GM21619 (cell line): ENCODE results near the gene SIRPG.
"Not testable (repeated sequence)": the region's sequence is repeated elsewhere in the genome, so short reads cannot be mapped to it uniquely, and the experiment has no call there.

ENCODE experiments used
- ATAC-seq: cut with Tn5 transposase; IDR thresholded peaks from one replicate; pipeline ENCODE4 v1.9.1; 2021; ENCODE audit not compliant: unreplicated experiment

SIRPG gene

GRCh38 chr20:1657556-1658334, at the start of gene SIRPG:
TSS of gene SIRPG (minus strand) at chr20:1657779. CDS start at chr20:1657714, 65 bp downstream.
- no peak for ATAC-seq

- ATAC-seq: not testable (repeated sequence)
Measured at GRCh38 chr20:1706887-1707286, 49.3 kb upstream of the SIRPG start.

DNA sequence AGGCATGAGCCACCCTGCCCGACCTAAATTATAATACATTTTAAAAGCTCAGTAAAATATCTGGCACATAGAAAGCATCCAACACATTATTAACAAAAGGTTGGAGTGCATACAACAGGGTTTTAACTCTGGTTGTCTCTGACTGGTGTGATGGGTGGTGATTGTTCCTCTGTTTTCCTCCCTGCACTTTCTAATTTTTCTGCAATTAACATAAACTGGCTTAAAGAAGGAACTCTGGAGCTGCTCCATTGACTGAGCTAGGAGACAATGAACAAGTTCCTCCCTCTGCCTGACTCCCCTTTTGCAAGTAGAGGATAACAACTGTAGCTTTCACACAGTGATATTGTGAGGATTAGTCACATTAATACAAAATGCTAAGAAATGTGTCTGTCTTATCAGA, 48.5 kb upstream of the SIRPG start:
- no peak for ATAC-seq

DNA sequence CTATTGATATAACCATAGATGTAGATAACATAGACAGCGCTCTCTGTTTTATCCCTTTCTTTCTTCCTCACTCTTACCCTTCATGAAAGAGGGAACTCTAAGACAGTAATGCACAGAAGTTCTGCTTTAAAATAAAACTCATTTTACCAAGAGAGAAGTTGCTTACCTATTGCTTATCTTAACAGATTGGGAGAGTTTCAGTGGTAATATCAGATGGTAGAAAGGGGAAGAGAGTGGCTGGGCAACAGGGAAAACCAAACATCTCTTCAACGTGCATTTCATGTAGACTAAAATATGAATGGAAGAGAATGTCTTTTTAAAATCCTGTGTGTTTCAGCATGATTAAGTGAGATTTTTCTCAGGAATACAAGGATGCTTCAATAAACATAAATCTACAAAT, 45.3 kb upstream of the SIRPG start:
- ATAC-seq: no peak

DNA sequence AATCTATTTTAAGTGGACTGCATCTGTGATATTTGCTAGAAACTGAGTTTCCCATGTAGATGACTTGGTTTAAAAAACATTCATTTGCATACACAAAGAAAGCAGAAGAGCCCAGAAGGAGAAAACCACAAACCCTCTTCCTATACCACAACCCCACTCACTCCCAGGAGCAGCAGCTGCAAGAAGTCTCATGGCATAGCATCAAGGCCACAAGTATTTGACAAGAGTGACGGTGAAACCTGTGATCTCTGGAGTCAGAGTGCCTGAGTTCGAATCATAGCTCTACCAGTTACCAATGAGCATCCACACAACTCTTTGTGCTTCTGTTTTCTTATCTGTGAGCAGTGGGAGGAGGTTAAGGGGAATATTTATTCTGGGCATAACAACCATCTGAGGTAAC, 44.7 kb upstream of the SIRPG start:
- ATAC-seq: no peak

- ATAC-seq: no peak
Measured at GRCh38 chr20:1700990-1701389, 43.4 kb upstream of the SIRPG start.

DNA sequence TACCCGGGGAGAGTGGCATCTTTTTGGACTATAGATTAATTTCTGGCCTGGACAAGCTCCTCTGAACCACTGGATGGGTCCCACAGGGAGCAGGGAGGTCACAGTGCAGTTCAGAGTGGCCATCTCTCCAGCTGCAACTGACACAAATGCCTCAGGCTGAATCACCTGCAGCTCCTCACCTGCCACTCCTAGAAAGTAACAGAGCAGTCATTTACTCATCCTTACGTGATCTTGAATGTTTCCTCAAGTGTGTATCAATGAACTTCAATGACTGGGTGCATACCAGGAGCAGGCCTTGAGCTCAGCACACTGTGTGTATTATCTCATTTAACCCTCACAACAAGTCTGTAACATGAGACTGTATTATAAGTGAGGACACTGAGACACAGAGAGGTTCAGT, 40.0 kb upstream of the SIRPG start:
- ATAC-seq: no peak

- no peak for ATAC-seq
Measured at GRCh38 chr20:1696521-1697209, 39.1 kb upstream of the SIRPG start.

GRCh38 chr20:1694672-1695071, 37.1 kb upstream of the SIRPG start:
- ATAC-seq: no peak

DNA sequence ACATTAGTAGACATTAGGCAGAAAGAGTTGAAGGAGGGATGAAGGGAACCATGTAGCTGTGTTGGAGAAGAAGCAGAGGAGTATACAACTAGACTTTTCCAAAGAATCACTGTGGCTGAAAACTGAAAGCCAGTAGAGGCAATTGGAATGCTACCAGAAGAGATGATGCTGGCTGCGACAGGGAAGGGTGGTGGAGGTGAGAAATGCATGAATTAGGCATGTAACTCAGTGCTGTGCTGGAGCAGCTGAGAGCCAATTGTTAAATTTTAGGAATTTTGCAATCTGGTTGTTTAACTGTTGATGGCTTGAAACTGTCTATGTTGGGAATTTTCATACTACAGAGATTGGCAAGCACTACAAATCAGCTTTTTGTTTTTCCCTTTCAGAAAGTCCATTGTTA, 35.8 kb upstream of the SIRPG start:
- no peak for ATAC-seq

DNA sequence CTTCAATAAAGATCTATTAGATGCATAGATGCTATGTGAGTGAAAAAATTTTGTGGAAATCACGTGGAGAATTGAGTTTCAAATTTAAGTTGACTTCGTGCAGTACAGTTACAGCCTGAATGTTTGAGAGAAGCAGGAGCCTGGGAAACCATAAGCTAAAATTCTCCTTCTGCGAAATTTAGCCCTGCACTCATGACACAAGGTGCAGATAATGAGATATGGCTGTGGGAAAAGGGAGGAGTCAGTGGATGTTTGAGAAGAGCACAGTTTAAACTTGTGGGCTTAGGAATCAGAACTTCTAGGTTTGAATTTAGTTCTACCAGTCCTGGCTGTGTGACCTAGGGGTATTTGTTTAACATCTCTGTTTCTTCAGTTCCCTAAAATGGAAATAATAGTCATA, 32.1 kb upstream of the SIRPG start:
- no peak for ATAC-seq

DNA sequence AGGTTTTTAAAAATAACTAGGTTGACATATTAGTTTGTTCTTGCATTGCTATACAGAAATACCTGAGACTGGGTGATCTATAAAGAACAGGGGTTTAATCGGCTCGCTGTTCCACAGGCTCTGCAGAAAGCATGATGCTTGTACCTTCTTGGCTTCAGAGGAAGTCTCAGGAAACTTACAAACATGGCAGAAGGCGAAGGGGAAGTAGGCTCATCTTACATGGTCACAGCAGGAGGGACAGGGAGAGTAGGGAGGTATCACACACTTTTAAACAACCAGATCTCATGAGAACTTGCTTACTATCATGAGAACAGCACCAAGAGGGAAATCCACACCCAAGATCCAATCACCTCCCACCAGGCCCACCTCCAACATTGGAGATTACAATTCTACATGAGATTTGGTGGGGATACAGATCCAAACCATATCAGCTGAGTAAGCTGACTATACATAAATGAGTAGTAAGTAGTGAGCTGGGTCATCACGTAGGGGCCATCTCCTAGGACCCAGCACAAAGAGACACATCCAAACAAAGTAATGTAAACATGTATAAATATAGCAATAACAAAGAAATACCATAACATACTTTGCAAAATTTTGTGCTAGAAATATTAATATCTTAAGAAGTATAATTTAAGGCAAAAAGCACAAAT, 31.4 kb upstream of the SIRPG start:
- ATAC-seq: no peak

GRCh38 chr20:1687053-1687452, 29.5 kb upstream of the SIRPG start:
- no peak for ATAC-seq

GRCh38 chr20:1686151-1686748, 28.7 kb upstream of the SIRPG start:
- ATAC-seq: no peak

- no peak for ATAC-seq
Measured at GRCh38 chr20:1685304-1686052, 27.9 kb upstream of the SIRPG start.

GRCh38 chr20:1684872-1685271, 27.3 kb upstream of the SIRPG start:
- no peak for ATAC-seq

- ATAC-seq: no peak
Measured at GRCh38 chr20:1676650-1677049, 19.1 kb upstream of the SIRPG start.

DNA sequence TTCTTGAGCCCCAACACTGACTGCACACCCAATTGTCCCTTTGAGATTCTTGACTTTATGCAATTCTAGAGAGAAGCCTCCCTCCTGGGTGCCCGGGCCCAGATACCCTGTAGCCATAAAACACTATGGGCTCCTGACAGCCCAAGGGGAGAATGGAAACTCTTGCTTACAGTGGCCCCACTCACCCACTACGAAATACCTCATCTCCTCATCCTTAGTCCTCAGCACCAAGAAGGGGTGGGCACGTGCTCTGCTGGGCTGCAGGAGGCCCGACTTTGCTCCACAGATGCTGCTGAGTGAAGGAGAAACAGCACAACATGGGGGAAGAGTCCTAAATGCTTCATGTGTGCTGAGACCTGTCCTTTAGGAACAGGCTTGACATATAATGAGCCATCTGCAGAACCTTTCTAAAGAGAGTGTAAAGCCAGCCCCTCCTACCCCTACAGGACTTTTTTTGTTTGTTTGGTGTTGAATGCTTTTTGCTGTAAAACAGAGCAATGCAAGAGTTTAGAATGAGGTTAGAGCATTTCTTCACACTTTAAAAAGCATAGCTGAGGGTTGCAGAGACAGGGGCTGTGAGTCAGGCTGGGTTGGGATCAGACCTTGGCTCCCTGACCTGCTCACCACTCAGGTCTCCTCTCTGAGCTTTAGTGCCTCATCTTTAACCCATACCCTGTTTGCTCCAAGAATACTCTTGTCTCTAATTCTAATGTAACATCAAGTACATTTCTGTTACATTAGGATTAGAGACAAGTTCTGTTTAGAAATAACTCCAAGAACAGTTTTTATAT, 17.6 kb upstream of the SIRPG start:
- ATAC-seq: no peak

DNA sequence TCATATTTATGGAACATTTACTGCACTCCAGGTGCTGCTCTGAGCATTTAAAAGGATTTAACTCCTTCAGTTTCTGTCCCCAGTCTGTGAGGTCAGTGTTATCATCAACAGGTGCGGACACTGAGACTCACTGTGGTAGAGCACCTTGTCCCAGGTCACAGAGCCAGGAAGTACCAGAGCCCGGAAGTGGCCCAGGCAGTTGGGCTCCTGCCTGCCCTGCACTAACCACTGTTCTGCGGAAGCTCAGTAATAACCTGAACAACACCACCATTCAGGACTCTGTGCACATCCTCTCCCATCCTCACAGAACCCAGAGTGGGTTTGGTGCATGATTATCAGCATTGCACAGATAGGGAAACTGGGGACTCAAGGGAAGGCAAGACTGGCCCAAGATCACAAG, 16.8 kb upstream of the SIRPG start:
- no peak for ATAC-seq

DNA sequence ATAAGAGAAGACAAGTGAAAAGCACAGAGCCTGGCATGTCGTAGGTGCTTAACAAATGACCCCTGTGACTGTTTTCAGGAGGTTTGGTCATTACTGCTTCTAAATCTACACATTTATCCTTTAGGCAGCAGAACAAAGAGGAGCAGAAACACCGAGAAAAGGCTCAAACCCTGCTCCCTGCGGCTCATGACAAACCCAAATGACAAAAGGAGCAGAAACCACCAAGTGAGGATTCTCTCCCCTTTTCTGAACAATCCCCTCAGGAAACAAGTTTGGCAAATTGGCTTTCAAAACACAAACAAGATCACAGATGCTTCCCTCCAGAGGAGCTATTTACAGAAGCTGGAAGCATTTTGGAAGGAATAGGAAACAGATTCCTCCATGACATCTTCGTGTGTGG, 15.8 kb upstream of the SIRPG start:
- ATAC-seq: no peak
